K562 (cell line): Measurements from ENCODE around the gene GNAQ. TPM values are rescaled to one million over a fixed set of nuclear protein-coding genes. Genes with fewer than 3 reads are reported as not detected.

Experiments
- ATAC-seq: fragments of 200-7000 bp; cut with Tn5 transposase; 3 replicates; pipeline ENCODE4 v1.9.1; 2020; ENCODE audit warnings: moderate library complexity
- BruUV-seq: library from RNA; stranded (reverse); fragments of 400-500 nt; replicated peaks from 2 replicates; lab custom pipeline; 2021; lab: Mats Ljungman, UMichigan
- CTCF ChIA-PET: fragments of 300-600 bp; formaldehyde crosslinking; extraction: SDS; loops from one replicate; lab custom pipeline; 2021; ENCODE audit warnings: low intra/inter-chr PET ratio; lab: Yijun Ruan, JAX
- POLR2A ChIA-PET: fragments of 300-600, 350-650 bp; sonication (Branson Sonifier 250); formaldehyde crosslinking; extraction: SDS; loops from one replicate; lab custom pipeline; 2021; ENCODE audit warnings: antibody characterized with exemption, inconsistent platforms; lab: Yijun Ruan, JAX
- DNase-seq, 4 experiments: peaks; one replicate each; pipeline versions ENCODE4 v3.0.0 to v3.0.0-alpha.2; 2011 to 2018; ENCODE audit warnings: low spot score in 3 of 4, mixed read lengths in 3 of 4; ENCODE audit errors: extremely low read depth in 1 of 4
- FAIRE-seq: peaks from 2 replicates; lab custom pipeline; 2011; peaks lifted over from hg19 to GRCh38; lab: Jason Lieb, UNC
- H2AFZ ChIP-seq: 2 replicates; pipeline ENCODE4 v1.6.0; 2011; ENCODE audit warnings: low read depth, low read length, control low read depth, inconsistent platforms
- H3K27ac ChIP-seq: fragments of 200-600 bp; 3 replicates; pipeline ENCODE4 v1.8.0; 2011; ENCODE audit warnings: low read depth, mild to moderate bottlenecking, control low read depth, inconsistent platforms, low read length, moderate library complexity, mixed read lengths; ENCODE audit errors: extremely low read depth
- H3K27me3 ChIP-seq, 2 experiments: fragments of 300-600 bp in 1 of 2; 2 replicates in 1 of 2; 3 replicates in 1 of 2; pipeline versions ENCODE4 v1.6.0 to v1.8.0; 2011; ENCODE audit warnings: inconsistent platforms in 2 of 2, low read length in 2 of 2, mild to moderate bottlenecking in 1 of 2, mixed read lengths in 1 of 2, moderate library complexity in 1 of 2; ENCODE audit not compliant: control insufficient read depth in 2 of 2, insufficient read depth in 2 of 2
- H3K36me3 ChIP-seq: fragments of 300-600 bp; 3 replicates; pipeline ENCODE4 v1.8.0; 2011; ENCODE audit warnings: mild to moderate bottlenecking, low read length, inconsistent platforms; ENCODE audit not compliant: control insufficient read depth, insufficient read depth
- H3K4me1 ChIP-seq, 2 experiments: fragments of 200-600 bp in 1 of 2; replicated peaks in 1 of 2; 2 replicates in 1 of 2; 3 replicates in 1 of 2; pipeline versions ENCODE4 v1.5.1 to v1.8.0; 2011; ENCODE audit warnings: inconsistent platforms in 2 of 2, low read length in 2 of 2, mild to moderate bottlenecking in 1 of 2, mixed read lengths in 1 of 2, moderate library complexity in 1 of 2; ENCODE audit not compliant: control insufficient read depth in 2 of 2, insufficient read depth in 2 of 2
- H3K4me2 ChIP-seq: 2 replicates; pipeline ENCODE4 v1.6.1; 2011; ENCODE audit warnings: low read length, control low read depth, inconsistent platforms, mixed read lengths; ENCODE audit not compliant: insufficient read depth
- H3K4me3 ChIP-seq: fragments of 200-600 bp; sonication (generic), shearing (Covaris generic); 2 replicates; pipeline ENCODE4 v1.5.1; 2016; ENCODE audit warnings: control low read depth, inconsistent platforms
- H3K79me2 ChIP-seq: fragments of 200-600 bp; 3 replicates; pipeline ENCODE4 v1.8.0; 2011; ENCODE audit warnings: low read length, inconsistent platforms; ENCODE audit not compliant: control insufficient read depth, insufficient read depth
- H3K9ac ChIP-seq, 2 experiments: 2 replicates each; pipeline versions ENCODE4 v1.6.0 to v1.6.1; 2011; ENCODE audit warnings: low read depth in 2 of 2, low read length in 2 of 2, control low read depth in 1 of 2, inconsistent platforms in 1 of 2, mild to moderate bottlenecking in 1 of 2, mixed read lengths in 1 of 2; ENCODE audit not compliant: insufficient read depth in 1 of 2
- H3K9me1 ChIP-seq: one replicate; pipeline ENCODE4 v1.6.0; 2011; ENCODE audit warnings: inconsistent platforms, mild to moderate bottlenecking, low read length, moderate library complexity; ENCODE audit not compliant: control insufficient read depth, insufficient read depth
- H3K9me3 ChIP-seq: replicated peaks from 2 replicates; pipeline ENCODE4 v1.5.1; 2011; ENCODE audit warnings: low read depth, low read length, inconsistent platforms; ENCODE audit not compliant: control insufficient read depth, insufficient read depth
- H4K20me1 ChIP-seq: replicated peaks from 2 replicates; pipeline ENCODE4 v1.6.1; 2011; ENCODE audit warnings: low read length, inconsistent platforms, mixed read lengths; ENCODE audit not compliant: control insufficient read depth, insufficient read depth
- C11orf30 ChIP-seq: fragments of 450-650 bp; IDR thresholded peaks from 2 replicates; pipeline ENCODE4 v1.6.1; 2016; ENCODE audit warnings: low read depth, mild to moderate bottlenecking
- CEBPB ChIP-seq: fragments of 450-650 bp; IDR thresholded peaks from 2 replicates; pipeline ENCODE4 v1.6.1; 2016; ENCODE audit warnings: missing genetic modification characterization, missing compliant biosample characterization
- DACH1 ChIP-seq: fragments of 450-650 bp; IDR thresholded peaks from 2 replicates; pipeline ENCODE4 v1.6.1; 2018; ENCODE audit not compliant: partially characterized antibody
- E2F6 ChIP-seq, 2 experiments: IDR thresholded peaks; 2 replicates each; pipeline ENCODE4 v1.6.1; 2011; ENCODE audit warnings: borderline replicate concordance in 1 of 2, control low read depth in 1 of 2, low read depth in 1 of 2, low read length in 1 of 2, mild to moderate bottlenecking in 1 of 2, mixed read lengths in 1 of 2, moderate library complexity in 1 of 2; ENCODE audit not compliant: insufficient read depth in 1 of 2, insufficient read length in 1 of 2, poor library complexity in 1 of 2, severe bottlenecking in 1 of 2; ENCODE audit errors: extremely low read depth in 1 of 2
- EHMT2 ChIP-seq: fragments of 450-650 bp; IDR thresholded peaks from 2 replicates; pipeline ENCODE4 v1.6.1; 2018; ENCODE audit warnings: antibody characterized with exemption
- FOSL1 ChIP-seq: fragments of 200-800 bp; sonication (Bioruptor generic); conservative IDR thresholded peaks from 2 replicates; pipeline ENCODE4 v1.6.1; 2016; ENCODE audit warnings: missing genetic modification characterization, missing compliant biosample characterization
- TBP ChIP-seq: optimal IDR thresholded peaks from 2 replicates; pipeline ENCODE3; 2011; ENCODE audit warnings: low read depth, low read length, improper control_type of control experiment
- TFAP4 ChIP-seq: sonication (generic); formaldehyde crosslinking; IDR thresholded peaks from 2 replicates; pipeline ENCODE4 v1.8.0; 2022; ENCODE audit warnings: missing genetic modification reagents, mild to moderate bottlenecking, moderate library complexity, borderline replicate concordance
- ZNF124 ChIP-seq: sonication (generic); formaldehyde crosslinking; IDR thresholded peaks from 2 replicates; pipeline ENCODE4 v1.8.1; 2022; ENCODE audit warnings: missing genetic modification reagents
- WGBS: fragments of 100-300 bp; shearing (Covaris generic); methylation state at CpG from one replicate; pipeline ENCODE4 v1.1.6; 2016; ENCODE audit warnings: low coverage, mixed read lengths; ENCODE audit not compliant: insufficient coverage; ENCODE audit errors: missing lambda C conversion rate; 5-methylcytosine and 5-hydroxymethylcytosine counted together
- in situ Hi-C: fragments of 300-500 bp; cut with MboI; formaldehyde crosslinking; loops from 4 replicates; pipeline ENCODE4 v1.15.0; 2018; ENCODE audit warnings: inconsistent platforms, mixed read lengths
- intact Hi-C: fragments of 100-400 bp; cut with micrococcal nuclease; formaldehyde crosslinking; loops from 2 replicates; pipeline ENCODE4 v1.14.2; 2022
- polyA plus RNA-seq, 8 experiments: library from polyadenylated mRNA; depleted of rRNA in 4 of 8; stranded (reverse) in 5 of 8; unstranded in 3 of 8; fragments of >200 nt; fragmentation: Nextera tagmentation in 2 of 8; fragmentation: Illumina TruSeq in 1 of 8; extraction: Ambion mirVana in 2 of 8; extraction: Trizol in 1 of 8; gene quantifications; 2 replicates each; pipeline versions ENCODE4 v1.2.1 to v1.2.3, GENCODE V29; 2011 to 2014; ENCODE audit warnings: inconsistent platforms in 1 of 8, missing spikeins in 1 of 8
- total RNA-seq, 7 experiments: library from RNA; depleted of rRNA in 6 of 7; stranded (reverse); fragments of >200 nt in 6 of 7; fragmentation: Illumina TruSeq in 2 of 7; extraction: Trizol in 2 of 7; gene quantifications; 2 replicates each; pipeline versions ENCODE4 v1.2.1 to v1.2.3, GENCODE V29; 2011 to 2021; ENCODE audit warnings: low replicate concordance in 1 of 7
- TF ChIP-seq, protein P1 (sequence below): fragments of 450-650 bp; conservative IDR thresholded peaks from 2 replicates; pipeline ENCODE4 v1.6.1; 2016; ENCODE audit warnings: missing genetic modification characterization, low read depth, mild to moderate bottlenecking, control low read depth, missing compliant biosample characterization

The GNAQ gene
- total and polyA plus RNA-seq, 9 of the 15 experiments (the other 6 are each of a cell fraction or from before 2014, with no cell fraction given) = 4.8 to 27.9 (median 17.5) TPM

GRCh38 chr9:77825361-77825760 is 206.2 kb downstream of the GNAQ start:
- intact Hi-C loops (loop anchor here (10.0 kb wide), 1 partner anchor 209 kb away; the partner anchor contains the start of gene GNAQ), in situ Hi-C loops (no loop called here)
- H3K79me2 ChIP-seq = peaks cover 57% of the 10 kb centered on the region
- DNase-seq = no peak
- H4K20me1 ChIP-seq = no peaks in the 10 kb centered on the region
- H3K27ac ChIP-seq = peak overlapping the region; percentile 83
- TF ChIP-seq TFAP4 (CRISPR knock-in tag) = no peak
- ChIA-PET CTCF (no interaction called here), POLR2A (interaction anchor here (0.6 kb wide), 1 partner anchor 112 kb away, joined by 3 read pairs; no protein-coding TSS in a partner anchor)
- H3K27me3 ChIP-seq = no peaks in the 10 kb centered on the region
- H3K9ac ChIP-seq = peak overlapping the region in 1 of 2 experiments; percentile 82; a peak in 1 of 4 replicates
- H3K4me2 ChIP-seq = no peak overlapping the region
- no TSS peak for BruUV-seq
- no peaks in the 10 kb centered on the region for H3K9me1 ChIP-seq
- H2AFZ ChIP-seq = no peak overlapping the region
- 58% methylated on average over 4 of the region's 4 CpGs for WGBS
- no peak for FAIRE-seq
- peaks cover 10 to 29% of the 10 kb centered on the region in 2 experiments; a peak in 4 of 5 replicates for H3K4me1 ChIP-seq
- no peak for ATAC-seq
- H3K36me3 ChIP-seq = peaks cover 3% of the 10 kb centered on the region; the same call in 1 of the 3 replicates
- no peaks in the 10 kb centered on the region for H3K9me3 ChIP-seq
- H3K4me3 ChIP-seq = no peak overlapping the region

DNA sequence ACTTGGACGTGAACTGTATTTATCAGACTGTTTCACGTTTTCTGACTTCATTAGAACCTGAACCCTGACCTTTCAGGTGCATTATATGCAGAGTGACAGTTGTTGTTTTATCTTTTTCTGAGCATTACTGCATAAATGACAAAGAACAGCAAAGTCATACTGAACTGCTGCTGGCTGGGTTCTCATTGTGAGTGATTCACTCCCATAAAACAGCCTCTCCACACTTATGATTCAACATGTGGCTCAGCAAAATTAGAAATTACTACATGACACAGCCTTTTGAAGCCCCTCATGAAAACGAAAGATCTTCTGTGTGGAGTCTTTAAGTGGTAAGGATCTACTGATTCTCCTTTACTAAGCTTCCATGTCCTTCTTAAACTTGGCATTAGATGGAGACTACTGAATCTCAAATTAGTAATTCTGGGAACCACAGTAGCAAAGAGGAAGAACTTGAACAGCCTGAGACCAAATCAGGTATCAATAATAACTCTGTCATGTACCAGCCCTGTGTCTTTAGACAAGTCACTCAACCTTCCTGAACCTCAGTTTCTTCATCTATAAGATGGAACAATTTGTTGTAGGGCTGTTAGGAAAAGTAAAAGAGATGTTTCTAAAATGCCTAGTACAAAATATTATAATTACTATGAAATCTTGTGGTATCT is 211.2 kb downstream of the GNAQ start:
- TSS peak; percentile 81 for BruUV-seq
- Histone ChIP-seq H3K27ac (peak overlapping the region; percentile 84), H3K79me2 (peaks cover 40% of the 10 kb centered on the region), H3K4me2 (peak overlapping the region; percentile 55), H3K9ac (peak overlapping the region in 1 of 2 experiments; percentile 64; a peak in 2 of 4 replicates), H3K9me1 (no peaks in the 10 kb centered on the region), H4K20me1 (no peaks in the 10 kb centered on the region), H3K4me3 (no peak overlapping the region; the same call in 1 of the 2 replicates), H3K9me3 (no peaks in the 10 kb centered on the region), H3K36me3 (peaks cover 6% of the 10 kb centered on the region; the same call in 1 of the 3 replicates), H2AFZ (peak overlapping the region; percentile 61; the same call in 1 of the 2 replicates), H3K4me1 (peaks cover 3 to 21% of the 10 kb centered on the region in 2 experiments; a peak in 3 of 5 replicates), H3K27me3 (no peaks in the 10 kb centered on the region)
- CTCF ChIA-PET = no interaction called here
- FAIRE-seq (peak; percentile 94), ATAC-seq (peak; percentile 91), DNase-seq (peak; percentile 15 to 75 (median 40))
- POLR2A ChIA-PET = interaction anchor here (0.6 kb wide), 1 partner anchor 405 kb away, joined by 3 read pairs; no protein-coding TSS in a partner anchor
- 0% methylated on average over 3 of the region's 3 CpGs for WGBS
- in situ Hi-C loops (no loop called here), intact Hi-C loops (loop anchor here (10.0 kb wide), 1 partner anchor 214 kb away; the partner anchor contains the start of gene GNAQ)
- TF ChIP-seq CEBPB (no peak), ZNF124 (CRISPR knock-in tag) (no peak), E2F6 (IDR thresholded peaks at IDR 0.05; ENCODE audit: borderline replicate concordance in 1 of 2, extremely low read depth in 1 of 2, insufficient read depth in 1 of 2, insufficient read length in 1 of 2, low read depth in 1 of 2, low read length in 1 of 2, poor library complexity in 1 of 2, severe bottlenecking in 1 of 2) (peak in 1 of 2 experiments; percentile 16), DACH1 (peak; percentile 41), EHMT2 (no peak), TBP (peak; percentile 24), C11orf30 (peak; percentile 85), FOSL1 (tag) (peak; percentile 84)
- TF ChIP-seq, protein P1, sequence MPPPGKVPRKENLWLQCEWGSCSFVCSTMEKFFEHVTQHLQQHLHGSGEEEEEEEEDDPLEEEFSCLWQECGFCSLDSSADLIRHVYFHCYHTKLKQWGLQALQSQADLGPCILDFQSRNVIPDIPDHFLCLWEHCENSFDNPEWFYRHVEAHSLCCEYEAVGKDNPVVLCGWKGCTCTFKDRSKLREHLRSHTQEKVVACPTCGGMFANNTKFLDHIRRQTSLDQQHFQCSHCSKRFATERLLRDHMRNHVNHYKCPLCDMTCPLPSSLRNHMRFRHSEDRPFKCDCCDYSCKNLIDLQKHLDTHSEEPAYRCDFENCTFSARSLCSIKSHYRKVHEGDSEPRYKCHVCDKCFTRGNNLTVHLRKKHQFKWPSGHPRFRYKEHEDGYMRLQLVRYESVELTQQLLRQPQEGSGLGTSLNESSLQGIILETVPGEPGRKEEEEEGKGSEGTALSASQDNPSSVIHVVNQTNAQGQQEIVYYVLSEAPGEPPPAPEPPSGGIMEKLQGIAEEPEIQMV (tag) = no peak
